Activated naive CD4-positive, alpha-beta T cell (primary cell): Measurements from ENCODE around the gene CSGALNACT2.

Source experiments
- DNase-seq, 4 experiments: peaks; one replicate each; lab custom pipeline; 2025; lab: John Stamatoyannopoulos, UW

The CSGALNACT2 gene

GRCh38 chr10:43111921-43112607 is 26.2 kb upstream of the CSGALNACT2 start:
- DNase-seq: no peak

- DNase-seq: no peak
These were observed 25.7 kb upstream of the CSGALNACT2 start for GRCh38 chr10:43112608-43112961.

- no peak for DNase-seq
These were observed 24.8 kb upstream of the CSGALNACT2 start for GRCh38 chr10:43113201-43114087.

GRCh38 chr10:43114088-43114742 is 24.0 kb upstream of the CSGALNACT2 start:
- no peak for DNase-seq

- DNase-seq: no peak
These were observed 23.3 kb upstream of the CSGALNACT2 start for GRCh38 chr10:43114743-43115611.

- no peak for DNase-seq
These were observed 22.2 kb upstream of the CSGALNACT2 start for GRCh38 chr10:43115881-43116595.

GRCh38 chr10:43116596-43116995 is 21.6 kb upstream of the CSGALNACT2 start:
- no peak for DNase-seq

- no peak for DNase-seq
These were observed 21.0 kb upstream of the CSGALNACT2 start for GRCh38 chr10:43117031-43117776.

GRCh38 chr10:43117777-43118583 is 20.3 kb upstream of the CSGALNACT2 start:
- DNase-seq: no peak

GRCh38 chr10:43118631-43119415 is 19.4 kb upstream of the CSGALNACT2 start:
- DNase-seq: no peak

GRCh38 chr10:43119416-43120115 is 18.7 kb upstream of the CSGALNACT2 start:
- DNase-seq: no peak

GRCh38 chr10:43120116-43120928 is 17.9 kb upstream of the CSGALNACT2 start:
- no peak for DNase-seq

- no peak for DNase-seq
These were observed 17.3 kb upstream of the CSGALNACT2 start for GRCh38 chr10:43120929-43121314.

GRCh38 chr10:43121444-43121843 is 16.8 kb upstream of the CSGALNACT2 start:
- DNase-seq: no peak

- DNase-seq: no peak
These were observed 16.1 kb upstream of the CSGALNACT2 start for GRCh38 chr10:43122096-43122495.

GRCh38 chr10:43122826-43123225 is 15.4 kb upstream of the CSGALNACT2 start:
- DNase-seq: no peak

GRCh38 chr10:43123361-43124093 is 14.7 kb upstream of the CSGALNACT2 start:
- DNase-seq: no peak
